H9 (cell line): ENCODE results near the gene ERMAP. TPM values are rescaled to one million over a fixed set of nuclear protein-coding genes. Genes with fewer than 3 reads are reported as not detected.

Experiments used
- DNase-seq: peaks from one replicate; pipeline ENCODE4 v3.0.0-alpha.2; 2017
- H2AFZ ChIP-seq: one replicate; pipeline ENCODE4 v1.6.1; 2013; ENCODE audit warnings: mild to moderate bottlenecking, low read length, control low read depth, moderate library complexity
- H2AK5ac ChIP-seq: 2 replicates; pipeline ENCODE4 v1.6.1; 2013; ENCODE audit warnings: low read length, control low read depth, mixed read lengths; ENCODE audit not compliant: insufficient read length
- H2BK120ac ChIP-seq: one replicate; pipeline ENCODE4 v1.6.1; 2013; ENCODE audit warnings: low read depth, mild to moderate bottlenecking, low read length, control low read depth, inconsistent platforms; ENCODE audit not compliant: poor library complexity, severe bottlenecking
- H2BK12ac ChIP-seq: 2 replicates; pipeline ENCODE4 v1.6.1; 2013; ENCODE audit warnings: low read length, control low read depth, mixed read lengths, low read depth; ENCODE audit not compliant: insufficient read length
- H2BK15ac ChIP-seq: 2 replicates; pipeline ENCODE4 v1.6.1; 2013; ENCODE audit warnings: low read depth, low read length, control low read depth
- H2BK20ac ChIP-seq: one replicate; pipeline ENCODE4 v1.6.1; 2013; ENCODE audit warnings: low read depth, mild to moderate bottlenecking, low read length, control low read depth, inconsistent platforms; ENCODE audit not compliant: poor library complexity, severe bottlenecking
- H2BK5ac ChIP-seq: 2 replicates; pipeline ENCODE4 v1.6.1; 2013; ENCODE audit warnings: low read length, control low read depth, mixed read lengths; ENCODE audit not compliant: insufficient read length
- H3K14ac ChIP-seq: 2 replicates; pipeline ENCODE4 v1.6.1; 2013; ENCODE audit warnings: low read length, control low read depth; ENCODE audit not compliant: insufficient read depth
- H3K18ac ChIP-seq: 2 replicates; pipeline ENCODE4 v1.6.1; 2013; ENCODE audit warnings: low read depth, mild to moderate bottlenecking, mixed read lengths, low read length, control low read depth; ENCODE audit not compliant: insufficient read length
- H3K23ac ChIP-seq: 2 replicates; pipeline ENCODE4 v1.6.1; 2013; ENCODE audit warnings: low read length, control low read depth, mixed read lengths, low read depth; ENCODE audit not compliant: insufficient read length
- H3K23me2 ChIP-seq: 2 replicates; pipeline ENCODE4 v1.6.1; 2013; ENCODE audit warnings: low read depth, mild to moderate bottlenecking, mixed read lengths, low read length, control low read depth; ENCODE audit not compliant: insufficient read length, poor library complexity, severe bottlenecking
- H3K27ac ChIP-seq: 2 replicates; pipeline ENCODE4 v1.5.1; 2013; ENCODE audit warnings: low read length, control low read depth, mixed read lengths, low read depth; ENCODE audit not compliant: insufficient read length
- H3K27me3 ChIP-seq: 2 replicates; pipeline ENCODE4 v1.6.1; 2013; ENCODE audit warnings: low read length, control low read depth, inconsistent platforms; ENCODE audit not compliant: insufficient read depth
- H3K4ac ChIP-seq: 2 replicates; pipeline ENCODE4 v1.6.1; 2013; ENCODE audit warnings: low read depth, mild to moderate bottlenecking, control low read depth, inconsistent platforms, low read length, moderate library complexity
- H3K4me1 ChIP-seq: 2 replicates; pipeline ENCODE4 v1.6.1; 2013; ENCODE audit warnings: low read length, control low read depth, inconsistent platforms; ENCODE audit not compliant: insufficient read depth
- H3K4me2 ChIP-seq: 2 replicates; pipeline ENCODE4 v1.6.1; 2013; ENCODE audit warnings: low read length, control low read depth, mixed read lengths; ENCODE audit not compliant: insufficient read length, insufficient read depth
- H3K56ac ChIP-seq: 2 replicates; pipeline ENCODE4 v1.6.1; 2013; ENCODE audit warnings: low read depth, mild to moderate bottlenecking, mixed read lengths, low read length, control low read depth; ENCODE audit not compliant: insufficient read length
- H3K79me1 ChIP-seq: 2 replicates; pipeline ENCODE4 v1.6.1; 2013; ENCODE audit warnings: low read depth, mild to moderate bottlenecking, moderate library complexity, low read length, control low read depth, inconsistent platforms; ENCODE audit not compliant: insufficient read depth, poor library complexity, severe bottlenecking
- H3K79me2 ChIP-seq: 2 replicates; pipeline ENCODE4 v1.6.1; 2013; ENCODE audit warnings: low read length, control low read depth, inconsistent platforms; ENCODE audit not compliant: insufficient read depth
- H3K9ac ChIP-seq: 2 replicates; pipeline ENCODE4 v1.6.1; 2013; ENCODE audit warnings: low read length, control low read depth, mixed read lengths; ENCODE audit not compliant: insufficient read length; ENCODE audit errors: extremely low read depth
- H3K9me3 ChIP-seq: one replicate; pipeline ENCODE4 v1.6.1; 2013; ENCODE audit warnings: low read depth, low read length, inconsistent platforms; ENCODE audit not compliant: control insufficient read depth
- H3T11ph ChIP-seq: one replicate; pipeline ENCODE4 v1.6.1; 2013; ENCODE audit warnings: mild to moderate bottlenecking, low read length, control low read depth, inconsistent platforms
- H4K20me1 ChIP-seq: one replicate; pipeline ENCODE4 v1.6.1; 2013; ENCODE audit not compliant: control insufficient read depth, insufficient read length, insufficient read depth
- H4K5ac ChIP-seq: 2 replicates; pipeline ENCODE4 v1.6.1; 2013; ENCODE audit warnings: low read depth, mild to moderate bottlenecking, mixed read lengths, low read length, control low read depth; ENCODE audit not compliant: insufficient read length
- H4K8ac ChIP-seq: replicated peaks from 2 replicates; pipeline ENCODE4 v1.6.1; 2013; ENCODE audit warnings: low read length, control low read depth, mixed read lengths, low read depth; ENCODE audit not compliant: insufficient read length
- H4K91ac ChIP-seq: 2 replicates; pipeline ENCODE4 v1.6.1; 2013; ENCODE audit warnings: low read depth, mild to moderate bottlenecking, moderate library complexity, mixed read lengths, low read length, control low read depth; ENCODE audit not compliant: insufficient read length
- H3K27ac Mint-ChIP-seq, 3 experiments: 2 replicates in 2 of 3; 3 replicates in 1 of 3; pipeline ENCODE4 v1.8.0; 2020 to 2021; ENCODE audit warnings: mixed read lengths in 3 of 3, mild to moderate bottlenecking in 1 of 3, moderate library complexity in 1 of 3
- H3K27me3 Mint-ChIP-seq: 2 replicates; pipeline ENCODE4 v1.8.0; 2021; ENCODE audit warnings: low read depth, mild to moderate bottlenecking, moderate library complexity, mixed read lengths
- H3K36me3 Mint-ChIP-seq, 3 experiments: 2 replicates in 2 of 3; 3 replicates in 1 of 3; pipeline ENCODE4 v1.8.0; 2020 to 2021; ENCODE audit warnings: low read depth in 3 of 3, mixed read lengths in 3 of 3; ENCODE audit not compliant: insufficient read depth in 1 of 3
- H3K4me1 Mint-ChIP-seq, 2 experiments: 2 replicates each; pipeline ENCODE4 v1.8.0; 2020; ENCODE audit warnings: mixed read lengths in 2 of 2
- H3K4me3 Mint-ChIP-seq, 2 experiments: 2 replicates in 1 of 2; 3 replicates in 1 of 2; pipeline ENCODE4 v1.8.0; 2020 to 2021; ENCODE audit warnings: mild to moderate bottlenecking in 2 of 2, mixed read lengths in 2 of 2, moderate library complexity in 1 of 2
- H3K9me3 Mint-ChIP-seq, 2 experiments: 2 replicates in 1 of 2; 3 replicates in 1 of 2; pipeline ENCODE4 v1.8.0; 2020; ENCODE audit warnings: mild to moderate bottlenecking in 2 of 2, mixed read lengths in 2 of 2, moderate library complexity in 1 of 2
- CTCF ChIP-seq: fragments of 200-600 bp; sonication (generic); conservative IDR thresholded peaks from 3 replicates; pipeline ENCODE4 v1.8.0; 2021; ENCODE audit warnings: antibody characterized with exemption, mild to moderate bottlenecking
- WGBS: extraction: QIAGEN DNeasy Blood & Tissue Kit; methylation state at CpG from one replicate; pipeline ENCODE4 v1.1.7; 2013; ENCODE audit warnings: missing lambda C conversion rate, low lambda C conversion rate, mixed read lengths; ENCODE audit not compliant: insufficient read length; ENCODE audit errors: extremely low coverage; 5-methylcytosine and 5-hydroxymethylcytosine counted together
- total RNA-seq: library from RNA; stranded (reverse); gene quantifications from 2 replicates; pipeline ENCODE4 v1.2.1, GENCODE V29; 2021

Gene ERMAP
- total RNA-seq, 1 experiment from 2014 or later, result 4.5 TPM

GRCh38 chr1:42768172-42768571 lies 48.8 kb upstream of the ERMAP start:
- Histone ChIP-seq H3K4me2 (peak overlapping the region; percentile 91), H3K4me1 (no peaks in the 10 kb centered on the region), H3K23me2 (peaks cover 7% of the 10 kb centered on the region), H3K23ac (no peak overlapping the region), H3K9me3 (no peaks in the 10 kb centered on the region), H3K4ac (no peak overlapping the region), H4K20me1 (no peaks in the 10 kb centered on the region), H4K5ac (no peak overlapping the region), H2BK12ac (no peak overlapping the region), H3K18ac (no peak overlapping the region), H3K56ac (no peak overlapping the region), H2BK20ac (no peak overlapping the region), H3K9ac (no peak overlapping the region), H2AK5ac (no peak overlapping the region), H3K79me1 (no peaks in the 10 kb centered on the region), H4K8ac (no peak overlapping the region), H3T11ph (no peak overlapping the region), H2AFZ (no peak overlapping the region), H3K27me3 (no peaks in the 10 kb centered on the region), H3K14ac (no peak overlapping the region), H4K91ac (no peak overlapping the region), H2BK120ac (no peak overlapping the region), H2BK15ac (no peak overlapping the region), H2BK5ac (no peak overlapping the region), H3K79me2 (0 out of 2 replicates have a peak, but pooled peaks cover 3% of the 10 kb centered on the region), H3K27ac (no peak overlapping the region)
- H3K27me3 Mint-ChIP-seq, result no peaks in the 10 kb centered on the region
- H3K9me3 Mint-ChIP-seq, result no peaks in the 10 kb centered on the region
- peaks cover 8 to 9% of the 10 kb centered on the region in 2 experiments for H3K4me1 Mint-ChIP-seq
- no peak for TF ChIP-seq CTCF
- no CpG with 5 or more reads among the region's 2 CpGs for WGBS
- DNase-seq, result no peak
- no peak overlapping the region for H3K27ac Mint-ChIP-seq
- no peak overlapping the region; a peak in 2 of 5 replicates for H3K4me3 Mint-ChIP-seq
- H3K36me3 Mint-ChIP-seq, result peaks cover 8 to 26% (median 14%) of the 10 kb centered on the region in 3 experiments
